Measurements from ENCODE around the gene DOCK11. TPM values are rescaled to one million over a fixed set of nuclear protein-coding genes. Genes with fewer than 3 reads are reported as not detected.

Gene DOCK11
- total RNA-seq, 2 experiments from 2014 or later, result 27.0 to 34.7 TPM

DNA sequence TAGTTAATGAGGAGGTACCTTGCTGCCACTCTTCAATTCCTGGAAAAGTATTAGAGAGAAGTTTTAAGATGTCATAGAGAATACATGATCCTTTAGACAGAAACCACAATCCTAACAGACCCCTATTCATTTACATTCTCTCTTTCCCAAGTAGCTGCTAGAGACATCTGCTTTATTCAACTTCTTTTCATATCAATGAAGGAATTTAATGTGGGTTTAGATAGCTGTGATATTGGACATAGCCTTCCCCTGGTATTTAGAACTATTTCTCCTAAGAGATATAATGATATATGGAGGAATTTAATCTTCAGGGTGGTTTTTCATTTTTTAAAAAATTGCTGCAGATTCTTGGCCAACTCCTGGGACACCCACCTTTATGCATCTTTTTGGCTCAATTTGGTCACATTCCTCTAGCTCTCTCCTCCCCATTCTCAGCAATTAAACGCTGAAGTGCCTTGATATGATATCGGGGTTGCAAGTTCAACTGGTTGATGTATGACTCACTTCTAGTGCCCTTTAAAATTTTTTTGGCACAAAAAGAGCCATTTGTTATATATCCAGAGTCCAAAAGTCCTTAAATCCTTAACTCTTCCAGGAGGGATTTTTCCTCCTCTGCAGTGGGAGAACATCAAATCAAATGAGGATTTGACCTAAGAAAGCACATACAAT lies 57.6 kb downstream of the DOCK11 start:
- Histone ChIP-seq H4K20me1 (ENCODE audit: insufficient read depth, low read length) (no peaks in the 10 kb centered on the region), H3K4me1 (ENCODE audit: insufficient read depth, low read length, poor library complexity, severe bottlenecking) (no peaks in the 10 kb centered on the region), H3K9me3 (ENCODE audit: low read length) (no peaks in the 10 kb centered on the region), H3K4me2 (ENCODE audit: low read length) (no peak overlapping the region), H2AFZ (ENCODE audit: low read length) (no peak overlapping the region), H3K36me3 (ENCODE audit: insufficient read depth, low read length) (peaks cover 10% of the 10 kb centered on the region), H3K4me3 (ENCODE audit: low read depth, low read length, poor library complexity, severe bottlenecking) (no peak overlapping the region), H3K79me2 (ENCODE audit: insufficient read depth, low read depth, low read length) (no peaks in the 10 kb centered on the region), H3K27ac (ENCODE audit: low read depth, low read length, poor library complexity, severe bottlenecking) (no peak overlapping the region), H3K9me2 (ENCODE audit: insufficient read depth, low read length) (no peaks in the 10 kb centered on the region)
- ChIA-PET CTCF (ENCODE audit: unreplicated experiment) (no interaction called here), POLR2A (no interaction called here)
- no TSS peak for BruUV-seq (replicated peaks)
- intact Hi-C loops (cut with micrococcal nuclease; ENCODE audit: unreplicated experiment), result no loop called here
- TF ChIP-seq, protein P1, sequence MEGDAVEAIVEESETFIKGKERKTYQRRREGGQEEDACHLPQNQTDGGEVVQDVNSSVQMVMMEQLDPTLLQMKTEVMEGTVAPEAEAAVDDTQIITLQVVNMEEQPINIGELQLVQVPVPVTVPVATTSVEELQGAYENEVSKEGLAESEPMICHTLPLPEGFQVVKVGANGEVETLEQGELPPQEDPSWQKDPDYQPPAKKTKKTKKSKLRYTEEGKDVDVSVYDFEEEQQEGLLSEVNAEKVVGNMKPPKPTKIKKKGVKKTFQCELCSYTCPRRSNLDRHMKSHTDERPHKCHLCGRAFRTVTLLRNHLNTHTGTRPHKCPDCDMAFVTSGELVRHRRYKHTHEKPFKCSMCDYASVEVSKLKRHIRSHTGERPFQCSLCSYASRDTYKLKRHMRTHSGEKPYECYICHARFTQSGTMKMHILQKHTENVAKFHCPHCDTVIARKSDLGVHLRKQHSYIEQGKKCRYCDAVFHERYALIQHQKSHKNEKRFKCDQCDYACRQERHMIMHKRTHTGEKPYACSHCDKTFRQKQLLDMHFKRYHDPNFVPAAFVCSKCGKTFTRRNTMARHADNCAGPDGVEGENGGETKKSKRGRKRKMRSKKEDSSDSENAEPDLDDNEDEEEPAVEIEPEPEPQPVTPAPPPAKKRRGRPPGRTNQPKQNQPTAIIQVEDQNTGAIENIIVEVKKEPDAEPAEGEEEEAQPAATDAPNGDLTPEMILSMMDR (conservative IDR thresholded peaks at IDR 0.05; ENCODE audit: low read length), result no peak
- no peak for DNase-seq (ENCODE audit: low spot score)

DNA sequence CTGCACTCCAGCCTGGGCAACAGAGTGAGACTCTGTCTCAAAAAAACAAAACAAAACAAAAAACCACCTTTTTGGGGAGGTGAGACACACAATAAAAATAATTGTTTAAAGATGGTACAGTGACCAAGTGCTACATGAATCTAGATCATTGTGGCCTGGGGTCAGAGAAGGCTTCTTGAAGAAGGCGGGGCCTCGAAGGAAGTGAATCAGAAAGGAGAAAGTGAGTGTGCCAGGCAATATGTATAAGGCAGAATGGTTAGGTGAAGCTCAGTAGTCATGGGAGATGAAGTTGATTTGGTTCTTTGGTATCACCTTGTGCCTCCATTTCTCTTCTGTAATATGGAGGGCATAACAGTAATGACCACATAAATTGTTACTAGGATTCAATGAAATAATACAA lies 58.9 kb downstream of the DOCK11 start:
- intact Hi-C loops (cut with micrococcal nuclease; ENCODE audit: unreplicated experiment), result no loop called here
- H3K27ac ChIP-seq (ENCODE audit: low read depth, low read length, poor library complexity, severe bottlenecking), result no peak overlapping the region
- H3K4me3 ChIP-seq (ENCODE audit: low read depth, low read length, poor library complexity, severe bottlenecking), result no peak overlapping the region
- BruUV-seq (replicated peaks), result no TSS peak
- no peak for DNase-seq (ENCODE audit: low spot score)
- H3K4me2 ChIP-seq (ENCODE audit: low read length), result no peak overlapping the region
- H2AFZ ChIP-seq (ENCODE audit: low read length), result no peak overlapping the region
- TF ChIP-seq, protein P1 (conservative IDR thresholded peaks at IDR 0.05; ENCODE audit: low read length), result no peak
- TF ChIP-seq EZH2phosphoT487 (IDR thresholded peaks at IDR 0.05; ENCODE audit: borderline replicate concordance, low read depth, low read length), result no peak
- no peaks in the 10 kb centered on the region for H4K20me1 ChIP-seq (ENCODE audit: insufficient read depth, low read length)
- ChIA-PET CTCF (ENCODE audit: unreplicated experiment) (no interaction called here), POLR2A (no interaction called here)
- no peaks in the 10 kb centered on the region for H3K9me2 ChIP-seq (ENCODE audit: insufficient read depth, low read length)
- H3K79me2 ChIP-seq (ENCODE audit: insufficient read depth, low read depth, low read length), result no peaks in the 10 kb centered on the region
- no peaks in the 10 kb centered on the region for H3K9me3 ChIP-seq (ENCODE audit: low read length)
- H3K4me1 ChIP-seq (ENCODE audit: insufficient read depth, low read length, poor library complexity, severe bottlenecking), result no peaks in the 10 kb centered on the region
- H3K36me3 ChIP-seq (ENCODE audit: insufficient read depth, low read length), result peaks cover 6% of the 10 kb centered on the region

DNA sequence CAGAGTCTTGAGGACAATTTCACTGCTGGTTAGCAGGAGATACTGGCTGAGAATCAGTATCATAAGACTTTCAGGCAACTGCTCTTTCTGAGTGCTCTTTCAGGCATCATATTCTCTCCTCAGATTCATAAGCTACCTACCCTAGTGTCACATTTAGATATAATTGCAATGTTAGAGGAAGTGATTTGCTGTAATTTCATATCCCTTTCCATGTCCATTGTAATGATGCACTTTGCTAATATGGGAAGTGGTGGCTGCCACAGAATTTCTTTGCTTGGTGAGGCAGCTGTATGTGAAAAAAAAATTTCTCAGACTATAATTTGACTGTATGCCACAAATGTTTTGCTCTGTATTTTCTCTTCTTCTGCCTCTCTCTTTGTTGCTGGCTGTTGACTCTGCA lies 63.3 kb downstream of the DOCK11 start:
- Histone ChIP-seq H2AFZ (ENCODE audit: low read length) (no peak overlapping the region), H4K20me1 (ENCODE audit: insufficient read depth, low read length) (no peaks in the 10 kb centered on the region), H3K36me3 (ENCODE audit: insufficient read depth, low read length) (peaks cover 10% of the 10 kb centered on the region; the same call in 1 of the 2 replicates), H3K4me3 (ENCODE audit: low read depth, low read length, poor library complexity, severe bottlenecking) (no peak overlapping the region), H3K79me2 (ENCODE audit: insufficient read depth, low read depth, low read length) (no peaks in the 10 kb centered on the region), H3K9me3 (ENCODE audit: low read length) (no peaks in the 10 kb centered on the region), H3K4me2 (ENCODE audit: low read length) (no peak overlapping the region), H3K27ac (ENCODE audit: low read depth, low read length, poor library complexity, severe bottlenecking) (no peak overlapping the region), H3K4me1 (ENCODE audit: insufficient read depth, low read length, poor library complexity, severe bottlenecking) (no peaks in the 10 kb centered on the region), H3K9me2 (ENCODE audit: insufficient read depth, low read length) (no peaks in the 10 kb centered on the region)
- DNase-seq (ENCODE audit: low spot score), result no peak
- CTCF ChIA-PET (ENCODE audit: unreplicated experiment), result no interaction called here
- TF ChIP-seq, protein P1 (conservative IDR thresholded peaks at IDR 0.05; ENCODE audit: low read length), result no peak
- TF ChIP-seq EZH2phosphoT487 (IDR thresholded peaks at IDR 0.05; ENCODE audit: borderline replicate concordance, low read depth, low read length), result no peak
- intact Hi-C loops (cut with micrococcal nuclease; ENCODE audit: unreplicated experiment), result no loop called here
- BruUV-seq (replicated peaks), result no TSS peak
- POLR2A ChIA-PET, result interaction anchor here (0.6 to 1.2 kb wide), 2 partner anchors 27 to 30 kb away, joined by 5 to 6 read pairs; no protein-coding TSS in a partner anchor
